GM06990 (cell line): ENCODE measurements around the gene MAPK1.

Source experiments
- DNase-seq: peaks from one replicate; pipeline ENCODE4 v3.0.0-alpha.2; 2011; ENCODE audit not compliant: insufficient read length; ENCODE audit errors: extremely low read depth
- H3K27me3 ChIP-seq: replicated peaks from 2 replicates; pipeline ENCODE4 v1.6.0; 2011; ENCODE audit warnings: low read length; ENCODE audit not compliant: control insufficient read depth, insufficient read depth
- H3K36me3 ChIP-seq: 2 replicates; pipeline ENCODE4 v1.5.1; 2011; ENCODE audit warnings: low read length; ENCODE audit not compliant: control insufficient read depth, insufficient read depth
- H3K4me3 ChIP-seq: replicated peaks from 2 replicates; pipeline ENCODE4 v1.5.1; 2011; ENCODE audit warnings: low read depth, mild to moderate bottlenecking, control low read depth, low read length
- CTCF ChIP-seq: IDR thresholded peaks from 2 replicates; pipeline ENCODE4 v1.5.1; 2011; ENCODE audit warnings: low read length, control low read depth, mild to moderate bottlenecking, inconsistent platforms; ENCODE audit not compliant: insufficient read depth, poor library complexity, severe bottlenecking

Gene MAPK1

GRCh38 chr22:21739828-21740377 lies 127.5 kb downstream of the MAPK1 start:
- Histone ChIP-seq H3K36me3 (no peaks in the 10 kb centered on the region), H3K4me3 (no peak overlapping the region), H3K27me3 (no peaks in the 10 kb centered on the region; the same call in none of the 2 replicates)
- no peak for DNase-seq
- TF ChIP-seq CTCF: no peak

- H3K27me3 ChIP-seq: no peaks in the 10 kb centered on the region; the same call in none of the 2 replicates
These were observed 128.5 kb downstream of the MAPK1 start for GRCh38 chr22:21738966-21739365.

GRCh38 chr22:21738081-21738480 lies 129.4 kb downstream of the MAPK1 start:
- Histone ChIP-seq H3K27me3 (no peaks in the 10 kb centered on the region; the same call in none of the 2 replicates), H3K4me3 (no peak overlapping the region), H3K36me3 (no peaks in the 10 kb centered on the region)
- DNase-seq: no peak
- TF ChIP-seq CTCF: no peak

More at GRCh38 chr22:21738966-21739365, 128.5 kb downstream of the MAPK1 start:
- no peak for TF ChIP-seq CTCF
- no peak for DNase-seq
- H3K36me3 ChIP-seq: no peaks in the 10 kb centered on the region
- no peak overlapping the region for H3K4me3 ChIP-seq

- H3K4me3 ChIP-seq: no peak overlapping the region
- no peaks in the 10 kb centered on the region for H3K36me3 ChIP-seq
- no peak for DNase-seq
- H3K27me3 ChIP-seq: no peaks in the 10 kb centered on the region; the same call in none of the 2 replicates
- TF ChIP-seq CTCF: no peak
These were observed 130.5 kb downstream of the MAPK1 start for GRCh38 chr22:21736948-21737347.

- Histone ChIP-seq H3K36me3 (no peaks in the 10 kb centered on the region), H3K4me3 (0 out of 2 replicates have a peak overlapping the region, but pooled peaks have one; percentile 22), H3K27me3 (no peaks in the 10 kb centered on the region; the same call in 1 of the 2 replicates)
- no peak for DNase-seq
- no peak for TF ChIP-seq CTCF
These were observed 131.3 kb downstream of the MAPK1 start for GRCh38 chr22:21736084-21736642.
